Trophoblast cell (in vitro differentiated cells and primary cell): ENCODE results near the gene CACNA1H.

Experiments used
- DNase-seq, 2 donors: peaks; one replicate each; pipeline ENCODE4 v3.0.0-alpha.2; 2016
- H2AFZ ChIP-seq: 2 replicates; pipeline ENCODE4 v1.6.1; 2013; ENCODE audit warnings: low read length, moderate library complexity, mild to moderate bottlenecking; ENCODE audit not compliant: insufficient read depth, poor library complexity
- H2AK5ac ChIP-seq: 2 replicates; pipeline ENCODE4 v1.6.1; 2013; ENCODE audit warnings: mild to moderate bottlenecking, low read length
- H2BK120ac ChIP-seq: 2 replicates; pipeline ENCODE4 v1.6.1; 2013; ENCODE audit warnings: low read length, mild to moderate bottlenecking, moderate library complexity; ENCODE audit not compliant: insufficient read depth, poor library complexity
- H2BK12ac ChIP-seq: 2 replicates; pipeline ENCODE4 v1.6.1; 2013; ENCODE audit warnings: mild to moderate bottlenecking, low read length, moderate library complexity
- H2BK5ac ChIP-seq: 2 replicates; pipeline ENCODE4 v1.6.1; 2013; ENCODE audit warnings: low read length, low read depth, moderate library complexity, mild to moderate bottlenecking; ENCODE audit not compliant: poor library complexity
- H3K14ac ChIP-seq: 2 replicates; pipeline ENCODE4 v1.6.1; 2013; ENCODE audit warnings: mild to moderate bottlenecking, low read length
- H3K18ac ChIP-seq: 2 replicates; pipeline ENCODE4 v1.6.1; 2013; ENCODE audit warnings: mild to moderate bottlenecking, low read length
- H3K23ac ChIP-seq: 2 replicates; pipeline ENCODE4 v1.6.1; 2013; ENCODE audit warnings: low read length
- H3K27ac ChIP-seq: 2 replicates; pipeline ENCODE4 v1.5.1; 2013; ENCODE audit warnings: low read depth, mild to moderate bottlenecking, inconsistent platforms, low read length, moderate library complexity
- H3K27me3 ChIP-seq: 2 replicates; pipeline ENCODE4 v1.6.1; 2013; ENCODE audit warnings: inconsistent platforms, mild to moderate bottlenecking, low read length, moderate library complexity; ENCODE audit not compliant: insufficient read depth
- H3K36me3 ChIP-seq, 2 experiments: 1 replicate in 1 of 2; 2 replicates in 1 of 2; pipeline ENCODE4 v1.6.1; 2013; ENCODE audit warnings: low read length in 2 of 2, mild to moderate bottlenecking in 2 of 2, moderate library complexity in 1 of 2; ENCODE audit not compliant: insufficient read depth in 2 of 2, control insufficient read depth in 1 of 2
- H3K4ac ChIP-seq: 2 replicates; pipeline ENCODE4 v1.6.1; 2013; ENCODE audit warnings: low read depth, mild to moderate bottlenecking, low read length, moderate library complexity
- H3K4me1 ChIP-seq, 2 experiments: 1 replicate in 1 of 2; 2 replicates in 1 of 2; pipeline ENCODE4 v1.6.1; 2013; ENCODE audit warnings: low read length in 2 of 2, mild to moderate bottlenecking in 2 of 2, moderate library complexity in 1 of 2; ENCODE audit not compliant: insufficient read depth in 2 of 2, control insufficient read depth in 1 of 2
- H3K4me2 ChIP-seq: 2 replicates; pipeline ENCODE4 v1.6.1; 2013; ENCODE audit warnings: inconsistent platforms, mild to moderate bottlenecking, low read length, moderate library complexity
- H3K4me3 ChIP-seq: 2 replicates; pipeline ENCODE4 v1.5.1; 2013; ENCODE audit warnings: mild to moderate bottlenecking, low read depth, low read length, inconsistent platforms
- H3K79me1 ChIP-seq: one replicate; pipeline ENCODE4 v1.6.1; 2013; ENCODE audit warnings: low read length
- H3K79me2 ChIP-seq: 2 replicates; pipeline ENCODE4 v1.6.1; 2013; ENCODE audit warnings: low read length, mild to moderate bottlenecking; ENCODE audit not compliant: control insufficient read depth, insufficient read depth, poor library complexity
- H3K9ac ChIP-seq: 2 replicates; pipeline ENCODE4 v1.6.1; 2013; ENCODE audit warnings: mild to moderate bottlenecking, low read length
- H3K9me3 ChIP-seq: 2 replicates; pipeline ENCODE4 v1.6.1; 2013; ENCODE audit warnings: low read depth, mild to moderate bottlenecking, control low read depth, inconsistent platforms, low read length; ENCODE audit not compliant: insufficient read depth
- H4K12ac ChIP-seq: 2 replicates; pipeline ENCODE4 v1.6.1; 2013; ENCODE audit warnings: low read depth, mild to moderate bottlenecking, low read length, moderate library complexity
- H4K8ac ChIP-seq: 2 replicates; pipeline ENCODE4 v1.6.1; 2013; ENCODE audit warnings: low read depth, mild to moderate bottlenecking, low read length, moderate library complexity
- H4K91ac ChIP-seq: one replicate; pipeline ENCODE4 v1.6.1; 2013; ENCODE audit warnings: low read depth, mild to moderate bottlenecking, low read length, moderate library complexity
- WGBS: extraction: QIAGEN DNeasy Blood & Tissue Kit; methylation state at CpG from one replicate; pipeline ENCODE4 v1.1.7; 2013; ENCODE audit warnings: missing lambda C conversion rate; ENCODE audit not compliant: insufficient read length, insufficient coverage; ENCODE audit errors: extremely low coverage; 5-methylcytosine and 5-hydroxymethylcytosine counted together

Gene CACNA1H

DNA sequence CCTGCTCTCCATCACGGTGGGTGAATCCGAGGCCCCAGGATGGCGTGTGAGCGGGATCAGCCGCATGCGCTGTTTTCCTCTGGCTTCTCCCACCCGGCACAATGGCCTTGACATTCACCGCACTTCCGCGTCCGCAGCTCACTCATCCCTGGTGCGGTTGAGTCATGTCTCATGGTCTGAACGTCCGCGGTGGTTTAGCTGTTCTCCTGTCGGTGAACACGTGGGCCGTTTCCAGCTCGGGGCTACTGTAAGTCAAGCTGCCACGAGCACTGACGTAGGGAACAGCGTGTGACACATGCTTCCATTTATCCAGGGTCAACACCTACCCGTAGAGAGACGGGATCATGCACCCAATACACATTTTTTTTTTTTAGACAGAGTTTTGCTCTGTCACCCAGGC is 15.3 kb upstream of the CACNA1H start:
- H3K9ac ChIP-seq: no peak overlapping the region
- H4K8ac ChIP-seq: no peak overlapping the region
- H3K9me3 ChIP-seq: no peaks in the 10 kb centered on the region
- no peak overlapping the region for H2AFZ ChIP-seq
- no peak overlapping the region for H3K14ac ChIP-seq
- peak; percentile 7 to 40 for DNase-seq
- no peak overlapping the region for H2BK5ac ChIP-seq
- no peak overlapping the region for H4K12ac ChIP-seq
- H2BK12ac ChIP-seq: no peak overlapping the region
- no peak overlapping the region for H3K18ac ChIP-seq
- H3K4me2 ChIP-seq: no peak overlapping the region
- H3K4me3 ChIP-seq: no peak overlapping the region
- no peak overlapping the region for H3K4ac ChIP-seq
- H3K27ac ChIP-seq: no peak overlapping the region
- no peaks in the 10 kb centered on the region for H3K79me1 ChIP-seq
- H3K4me1 ChIP-seq: no peaks in the 10 kb centered on the region
- H3K23ac ChIP-seq: no peak overlapping the region
- no peak overlapping the region for H4K91ac ChIP-seq
- H3K27me3 ChIP-seq: no peaks in the 10 kb centered on the region
- no peak overlapping the region for H2AK5ac ChIP-seq
- no peaks in the 10 kb centered on the region for H3K36me3 ChIP-seq
- H3K79me2 ChIP-seq: no peaks in the 10 kb centered on the region
- WGBS: no CpG with 5 or more reads among the region's 24 CpGs
- H2BK120ac ChIP-seq: no peak overlapping the region

DNA sequence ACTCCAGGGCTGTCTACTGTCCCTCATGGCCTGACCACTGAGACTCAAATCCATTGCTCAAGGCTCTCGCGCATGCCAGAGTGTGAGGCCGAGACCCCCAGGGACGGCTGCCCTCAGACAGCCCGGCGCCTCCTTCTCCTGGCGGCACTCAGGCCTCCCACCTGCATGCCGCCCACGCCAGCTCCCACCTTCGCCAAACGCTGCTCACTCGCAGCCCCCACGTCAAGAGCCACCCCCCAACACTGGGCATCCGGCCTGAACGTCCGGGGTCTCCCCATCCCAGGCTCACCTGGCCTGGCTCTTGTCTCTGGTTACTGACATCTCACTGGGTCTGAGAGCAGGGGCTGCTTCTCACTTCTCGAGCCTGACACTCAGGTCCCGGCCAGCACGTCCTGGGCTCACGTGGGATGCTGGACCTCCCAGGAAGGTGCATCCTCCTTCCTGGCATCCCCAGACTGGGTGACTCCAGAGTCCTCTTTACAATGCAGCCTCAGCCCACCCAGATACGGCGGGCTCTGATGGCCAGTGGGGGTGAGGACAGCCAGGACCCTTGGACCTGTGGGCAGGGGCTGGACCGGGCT is 12.2 kb upstream of the CACNA1H start:
- H3K23ac ChIP-seq: no peak overlapping the region
- no peak overlapping the region for H3K9ac ChIP-seq
- no peak for DNase-seq
- H2AK5ac ChIP-seq: no peak overlapping the region
- H3K27me3 ChIP-seq: no peaks in the 10 kb centered on the region
- no peaks in the 10 kb centered on the region for H3K79me2 ChIP-seq
- no peak overlapping the region for H2BK5ac ChIP-seq
- H4K12ac ChIP-seq: no peak overlapping the region
- no peak overlapping the region for H3K14ac ChIP-seq
- peaks cover 2% of the 10 kb centered on the region for H3K9me3 ChIP-seq
- no peak overlapping the region for H3K18ac ChIP-seq
- no peak overlapping the region for H2BK120ac ChIP-seq
- H3K4me3 ChIP-seq: no peak overlapping the region
- no peak overlapping the region for H2BK12ac ChIP-seq
- H3K79me1 ChIP-seq: no peaks in the 10 kb centered on the region
- no peak overlapping the region for H2AFZ ChIP-seq
- no peaks in the 10 kb centered on the region for H3K36me3 ChIP-seq
- H3K4me2 ChIP-seq: no peak overlapping the region
- H3K4ac ChIP-seq: no peak overlapping the region
- H3K4me1 ChIP-seq: no peaks in the 10 kb centered on the region
- WGBS: no CpG with 5 or more reads among the region's 23 CpGs
- no peak overlapping the region for H3K27ac ChIP-seq
- H4K8ac ChIP-seq: no peak overlapping the region
- H4K91ac ChIP-seq: no peak overlapping the region

- H3K36me3 ChIP-seq: no peaks in the 10 kb centered on the region
- no peak overlapping the region for H2BK120ac ChIP-seq
- H3K4ac ChIP-seq: no peak overlapping the region
- no peaks in the 10 kb centered on the region for H3K27me3 ChIP-seq
- H2AFZ ChIP-seq: no peak overlapping the region
- H3K79me1 ChIP-seq: no peaks in the 10 kb centered on the region
- no peak for DNase-seq
- H3K4me1 ChIP-seq: no peaks in the 10 kb centered on the region
- H2BK5ac ChIP-seq: no peak overlapping the region
- no peak overlapping the region for H3K23ac ChIP-seq
- no peak overlapping the region for H3K4me3 ChIP-seq
- no peak overlapping the region for H3K9ac ChIP-seq
- H3K27ac ChIP-seq: no peak overlapping the region
- H2BK12ac ChIP-seq: no peak overlapping the region
- H3K9me3 ChIP-seq: peaks cover 2% of the 10 kb centered on the region
- no peak overlapping the region for H4K91ac ChIP-seq
- H3K79me2 ChIP-seq: no peaks in the 10 kb centered on the region
- H4K8ac ChIP-seq: no peak overlapping the region
- no CpG with 5 or more reads among the region's 8 CpGs for WGBS
- no peak overlapping the region for H4K12ac ChIP-seq
- no peak overlapping the region for H2AK5ac ChIP-seq
- no peak overlapping the region for H3K4me2 ChIP-seq
- H3K18ac ChIP-seq: no peak overlapping the region
- H3K14ac ChIP-seq: no peak overlapping the region
These were observed 11.7 kb upstream of the CACNA1H start for GRCh38 chr16:1141191-1141590.

GRCh38 chr16:1141716-1142115 is 11.2 kb upstream of the CACNA1H start:
- Histone ChIP-seq H3K27me3 (no peaks in the 10 kb centered on the region), H3K23ac (no peak overlapping the region), H3K9ac (no peak overlapping the region), H3K18ac (no peak overlapping the region), H3K4me3 (no peak overlapping the region), H3K14ac (no peak overlapping the region), H3K9me3 (peaks cover 2% of the 10 kb centered on the region), H3K4me2 (no peak overlapping the region), H4K8ac (no peak overlapping the region), H3K27ac (no peak overlapping the region), H2BK5ac (no peak overlapping the region), H3K4ac (no peak overlapping the region), H2AK5ac (no peak overlapping the region), H4K12ac (no peak overlapping the region), H2BK12ac (no peak overlapping the region), H3K79me1 (no peaks in the 10 kb centered on the region), H2AFZ (no peak overlapping the region), H3K79me2 (no peaks in the 10 kb centered on the region), H3K36me3 (no peaks in the 10 kb centered on the region), H4K91ac (no peak overlapping the region), H2BK120ac (no peak overlapping the region), H3K4me1 (no peaks in the 10 kb centered on the region)
- DNase-seq: no peak
- no CpG with 5 or more reads among the region's 8 CpGs for WGBS
